Cardiac muscle cell (in vitro differentiated cells and primary cell): Measurements from ENCODE around the gene PRRT1. TPM values are rescaled to one million over a fixed set of nuclear protein-coding genes. Genes with fewer than 3 reads are reported as not detected.
"Not testable (repeated sequence)": the region's sequence is repeated elsewhere in the genome, so short reads cannot be mapped to it uniquely, and the experiment has no call there.

Source experiments
- DNase-seq, 2 donors: peaks; one replicate each; pipeline versions ENCODE4 v3.0.0 to v3.0.0-alpha.2; 2010 to 2017; ENCODE audit warnings: low read depth in 1 of 2, low spot score in 1 of 2
- H3K27ac ChIP-seq: fragments of 200-600 bp; sonication (generic); 2 replicates; pipeline ENCODE4 v1.5.1; 2016
- H3K27me3 ChIP-seq: fragments of 200-600 bp; sonication (generic); 2 replicates; pipeline ENCODE4 v1.6.0; 2016; ENCODE audit warnings: control low read depth
- H3K36me3 ChIP-seq: fragments of 200-600 bp; sonication (generic); 2 replicates; pipeline ENCODE4 v1.5.1; 2016; ENCODE audit warnings: control low read depth
- H3K4me1 ChIP-seq: fragments of 200-600 bp; sonication (generic); 2 replicates; pipeline ENCODE4 v1.8.1; 2017; ENCODE audit warnings: low read depth, mild to moderate bottlenecking, mixed run types
- H3K4me3 ChIP-seq: fragments of 200-600 bp; sonication (generic); 2 replicates; pipeline ENCODE4 v1.5.1; 2016; ENCODE audit warnings: mild to moderate bottlenecking
- H3K9me3 ChIP-seq: fragments of 200-600 bp; sonication (generic); 2 replicates; pipeline ENCODE4 v1.5.1; 2017; ENCODE audit warnings: low read depth, mild to moderate bottlenecking, control low read depth
- CTCF ChIP-seq: IDR thresholded peaks from 2 replicates; pipeline ENCODE4 v1.5.1; 2012; ENCODE audit warnings: low read depth, mild to moderate bottlenecking, low read length
- polyA plus RNA-seq: library from polyadenylated mRNA; unstranded; fragments of >200 nt; fragmentation: Nextera tagmentation; extraction: Ambion mirVana; gene quantifications from 2 replicates; pipeline ENCODE4 v1.2.1, GENCODE V29; 2016
- total RNA-seq: library from RNA; depleted of rRNA; stranded (reverse); fragments of >200 nt; gene quantifications from 2 replicates; pipeline ENCODE4 v1.2.3, GENCODE V29; 2016

Gene PRRT1
- total and polyA plus RNA-seq, 2 experiments from 2014 or later: 4.4 to 4.9 TPM

- H3K4me3 ChIP-seq: no peak overlapping the region
- no peaks in the 10 kb centered on the region for H3K27me3 ChIP-seq
- no peaks in the 10 kb centered on the region for H3K9me3 ChIP-seq
- H3K36me3 ChIP-seq: no peaks in the 10 kb centered on the region
- H3K27ac ChIP-seq: no peak overlapping the region
- DNase-seq: peak in 1 of 2 donors; percentile 78
- TF ChIP-seq CTCF: no peak
- peaks cover 7% of the 10 kb centered on the region for H3K4me1 ChIP-seq
These were observed 43.6 kb downstream of the PRRT1 start for GRCh38 chr6:32108094-32108627.

DNA sequence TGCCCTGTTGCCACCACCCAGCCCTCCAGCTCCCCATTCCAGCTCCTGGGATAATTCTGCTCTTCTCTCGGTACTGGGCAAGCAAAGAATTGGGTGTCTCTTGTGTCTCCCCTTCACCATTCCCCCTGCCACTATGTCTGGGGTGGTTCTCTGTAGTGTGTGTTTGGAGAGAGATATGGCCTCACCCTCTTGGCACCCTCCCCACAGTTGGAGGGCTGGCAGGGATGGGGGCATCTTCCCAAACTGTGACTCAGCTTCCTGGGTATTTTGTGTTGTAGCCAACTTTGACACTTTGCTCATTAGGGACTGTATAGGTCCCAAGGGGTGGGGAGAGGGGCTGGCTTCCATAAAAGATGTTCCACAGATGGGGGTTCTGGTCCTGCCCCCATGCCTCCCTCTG, 44.3 kb downstream of the PRRT1 start:
- H3K4me3 ChIP-seq: no peak overlapping the region
- H3K9me3 ChIP-seq: no peaks in the 10 kb centered on the region
- H3K4me1 ChIP-seq: peaks cover 7% of the 10 kb centered on the region
- no peak for TF ChIP-seq CTCF
- DNase-seq: peak in 1 of 2 donors; percentile 58
- H3K27me3 ChIP-seq: no peaks in the 10 kb centered on the region
- no peak overlapping the region for H3K27ac ChIP-seq
- H3K36me3 ChIP-seq: no peaks in the 10 kb centered on the region

DNA sequence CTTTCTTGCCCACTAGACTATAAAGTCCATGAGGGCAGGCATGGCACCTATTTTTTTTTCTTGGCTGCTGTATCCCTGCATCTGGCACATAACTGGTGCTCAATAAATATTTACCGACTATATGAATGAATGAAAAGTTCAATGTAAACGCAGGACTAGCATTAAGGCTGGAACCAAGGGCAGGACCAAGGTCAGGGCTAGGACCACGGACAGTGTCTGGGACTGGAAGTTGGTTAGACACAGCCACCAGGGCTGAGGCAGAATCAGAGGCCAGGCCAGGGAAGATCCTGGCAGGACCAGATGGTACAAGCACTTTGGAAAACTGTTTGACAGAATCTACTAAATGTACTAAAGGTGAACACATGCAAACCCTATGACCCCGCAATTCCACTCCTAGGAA, 46.3 kb downstream of the PRRT1 start:
- no peak for TF ChIP-seq CTCF
- H3K27me3 ChIP-seq: no peaks in the 10 kb centered on the region

GRCh38 chr6:32102255-32102654, 49.5 kb downstream of the PRRT1 start:
- Histone ChIP-seq H3K4me1 (no peaks in the 10 kb centered on the region), H3K27ac (no peak overlapping the region), H3K36me3 (no peaks in the 10 kb centered on the region), H3K4me3 (no peak overlapping the region), H3K9me3 (no peaks in the 10 kb centered on the region), H3K27me3 (peaks cover 5% of the 10 kb centered on the region)
- TF ChIP-seq CTCF: no peak
- DNase-seq: no peak

More for the DNA sequence above, 46.3 kb downstream of the PRRT1 start:
- peaks cover 7% of the 10 kb centered on the region for H3K4me1 ChIP-seq
- DNase-seq: peak in 1 of 2 donors; percentile 71
- no peaks in the 10 kb centered on the region for H3K9me3 ChIP-seq
- no peak overlapping the region for H3K27ac ChIP-seq
- no peaks in the 10 kb centered on the region for H3K36me3 ChIP-seq
- H3K4me3 ChIP-seq: no peak overlapping the region

- H3K27me3 ChIP-seq: peaks cover 25% of the 10 kb centered on the region
- not testable (repeated sequence) for DNase-seq, H3K9me3 ChIP-seq, H3K27ac ChIP-seq, H3K4me1 ChIP-seq, H3K4me3 ChIP-seq, H3K36me3 ChIP-seq
These were observed 51.5 kb downstream of the PRRT1 start for GRCh38 chr6:32100251-32100650.

Other genes with a start within 250 kb of the PRRT1 start
- gene ZBTB12, start 249.9 kb downstream of the PRRT1 start, total RNA-seq: 20.1 and 32.0 TPM in 2 replicates
- 0.62 TPM in 1 of 2 replicates, not detected in the other for gene ZBTB12, start 249.9 kb downstream of the PRRT1 start, polyA plus RNA-seq
- 1.9 TPM in 2 replicates for gene C2, start 224.2 kb downstream of the PRRT1 start, total RNA-seq
- gene C2, start 224.2 kb downstream of the PRRT1 start, polyA plus RNA-seq: 0.48 and 1.5 TPM in 2 replicates
- 0.42 and 0.66 TPM in 2 replicates for gene CFB, start 205.8 kb downstream of the PRRT1 start, total RNA-seq
- gene CFB, start 205.8 kb downstream of the PRRT1 start, polyA plus RNA-seq: 1.3 TPM in 1 of 2 replicates, not detected in the other
- 165 and 186 TPM in 2 replicates for gene NELFE, start 193.0 kb downstream of the PRRT1 start, total RNA-seq
- gene NELFE, start 193.0 kb downstream of the PRRT1 start, polyA plus RNA-seq: 146 and 201 TPM in 2 replicates
- 36.4 and 62.6 TPM in 2 replicates for gene SKIC2, start 192.8 kb downstream of the PRRT1 start, total RNA-seq
- gene SKIC2, start 192.8 kb downstream of the PRRT1 start, polyA plus RNA-seq: 53.1 and 68.5 TPM in 2 replicates
- 36.7 and 44.9 TPM in 2 replicates for gene DXO, start 179.8 kb downstream of the PRRT1 start, total RNA-seq
- 37.6 and 49.9 TPM in 2 replicates for gene DXO, start 179.8 kb downstream of the PRRT1 start, polyA plus RNA-seq
- gene C4A, start 169.9 kb downstream of the PRRT1 start, total RNA-seq: 2.1 and 2.2 TPM in 2 replicates
- 1.9 and 2.5 TPM in 2 replicates for gene C4A, start 169.9 kb downstream of the PRRT1 start, polyA plus RNA-seq
- gene C4B, start 137.1 kb downstream of the PRRT1 start, total RNA-seq: 4.1 and 4.2 TPM in 2 replicates
- 2.7 and 5.8 TPM in 2 replicates for gene C4B, start 137.1 kb downstream of the PRRT1 start, polyA plus RNA-seq
- 0.92 and 1.0 TPM in 2 replicates for gene CYP21A2, start 113.5 kb downstream of the PRRT1 start, total RNA-seq
- gene CYP21A2, start 113.5 kb downstream of the PRRT1 start, polyA plus RNA-seq: 0.62 TPM in 1 of 2 replicates, not detected in the other
- gene TNXB, start 42.6 kb downstream of the PRRT1 start, total RNA-seq: 3.0 and 9.3 TPM in 2 replicates
- 0.92 and 1.7 TPM in 2 replicates for gene TNXB, start 42.6 kb downstream of the PRRT1 start, polyA plus RNA-seq
- 39.7 and 60.8 TPM in 2 replicates for gene ATF6B, start 23.7 kb downstream of the PRRT1 start, total RNA-seq
- gene ATF6B, start 23.7 kb downstream of the PRRT1 start, polyA plus RNA-seq: 43.0 and 49.5 TPM in 2 replicates
- gene FKBPL, start 21.7 kb downstream of the PRRT1 start, total RNA-seq: 7.0 and 7.7 TPM in 2 replicates
- 10.0 and 14.2 TPM in 2 replicates for gene FKBPL, start 21.7 kb downstream of the PRRT1 start, polyA plus RNA-seq
- gene PPT2, start 2.2 kb upstream of the PRRT1 start, total RNA-seq: 42.7 and 147 TPM in 2 replicates
- 34.6 and 50.2 TPM in 2 replicates for gene PPT2, start 2.2 kb upstream of the PRRT1 start, polyA plus RNA-seq
- 10.2 and 18.7 TPM in 2 replicates for gene EGFL8, start 12.7 kb upstream of the PRRT1 start, total RNA-seq
- gene EGFL8, start 12.7 kb upstream of the PRRT1 start, polyA plus RNA-seq: 10.1 and 15.2 TPM in 2 replicates
- gene AGPAT1, start 24.1 kb upstream of the PRRT1 start, total RNA-seq: 128 and 146 TPM in 2 replicates
- 69.3 and 69.6 TPM in 2 replicates for gene AGPAT1, start 24.1 kb upstream of the PRRT1 start, polyA plus RNA-seq
- 180 and 188 TPM in 2 replicates for gene RNF5, start 26.5 kb upstream of the PRRT1 start, total RNA-seq
- gene RNF5, start 26.5 kb upstream of the PRRT1 start, polyA plus RNA-seq: 232 and 237 TPM in 2 replicates
- 5.0 and 13.5 TPM in 2 replicates for gene AGER, start 32.3 kb upstream of the PRRT1 start, total RNA-seq
- gene AGER, start 32.3 kb upstream of the PRRT1 start, polyA plus RNA-seq: 4.8 and 9.8 TPM in 2 replicates
- 124 and 130 TPM in 2 replicates for gene PBX2, start 38.3 kb upstream of the PRRT1 start, total RNA-seq
- gene PBX2, start 38.3 kb upstream of the PRRT1 start, polyA plus RNA-seq: 17.3 and 23.9 TPM in 2 replicates
- gene GPSM3, start 40.7 kb upstream of the PRRT1 start, total RNA-seq: 16.7 and 18.0 TPM in 2 replicates
- gene GPSM3, start 40.7 kb upstream of the PRRT1 start, polyA plus RNA-seq: 14.5 and 17.4 TPM in 2 replicates
- 5.0 and 5.4 TPM in 2 replicates for gene NOTCH4, start 72.1 kb upstream of the PRRT1 start, total RNA-seq
- gene NOTCH4, start 72.1 kb upstream of the PRRT1 start, polyA plus RNA-seq: 3.2 and 7.2 TPM in 2 replicates
- not detected in 2 replicates for gene TSBP1, start 220.0 kb upstream of the PRRT1 start, total RNA-seq
- gene TSBP1, start 220.0 kb upstream of the PRRT1 start, polyA plus RNA-seq: not detected in 2 replicates